ENCODE data around the gene PRDM1.

PRDM1 gene

GRCh38 chr6:106056746-106057390 lies 29.3 kb upstream of the PRDM1 start:
- Mint-ChIP-seq H3K4me1 (no peaks in the 10 kb centered on the region), H3K4me3 (no peak overlapping the region), H3K27ac (no peak overlapping the region), H3K27me3 (peaks cover 0 to 7% of the 10 kb centered on the region in 2 donors), H3K36me3 (no peaks in the 10 kb centered on the region), H3K9me3 (no peaks in the 10 kb centered on the region)
- no peak for DNase-seq
- ATAC-seq (replicated peaks), result no peak

- Mint-ChIP-seq H3K27ac (no peak overlapping the region), H3K9me3 (no peaks in the 10 kb centered on the region), H3K36me3 (no peaks in the 10 kb centered on the region), H3K4me3 (no peak overlapping the region), H3K4me1 (no peaks in the 10 kb centered on the region), H3K27me3 (peaks cover 0 to 1% of the 10 kb centered on the region in 2 donors)
- ATAC-seq (replicated peaks) (no peak), DNase-seq (no peak)
Measured at GRCh38 chr6:106059331-106059730, 26.8 kb upstream of the PRDM1 start.

DNA sequence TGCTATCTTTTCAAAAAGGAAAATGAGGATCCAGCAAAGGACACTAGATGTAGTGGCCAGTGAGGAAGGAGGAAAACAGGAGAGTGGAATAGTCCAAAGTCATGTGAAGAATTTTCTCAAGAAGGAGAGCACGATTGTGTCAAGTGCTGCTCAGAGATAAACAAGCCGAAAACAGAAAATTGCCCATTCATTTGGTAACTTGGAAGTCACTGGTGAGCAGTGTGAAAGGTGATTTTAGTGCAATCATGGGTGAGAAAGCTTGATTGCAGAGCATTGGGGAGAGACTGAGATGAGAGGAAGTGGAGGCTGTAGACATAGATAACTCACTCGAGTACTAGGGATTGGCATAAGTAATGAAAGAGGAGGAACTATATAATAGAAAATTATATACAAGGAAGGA lies 26.0 kb upstream of the PRDM1 start:
- DNase-seq (no peak), ATAC-seq (replicated peaks) (no peak)
- Mint-ChIP-seq H3K4me3 (no peak overlapping the region), H3K27ac (no peak overlapping the region), H3K27me3 (no peaks in the 10 kb centered on the region), H3K36me3 (no peaks in the 10 kb centered on the region), H3K4me1 (no peaks in the 10 kb centered on the region), H3K9me3 (no peaks in the 10 kb centered on the region)

GRCh38 chr6:106063448-106063850 lies 22.7 kb upstream of the PRDM1 start:
- ATAC-seq (replicated peaks) (no peak), DNase-seq (no peak)
- Mint-ChIP-seq H3K27me3 (peaks cover 3% of the 10 kb centered on the region in 2 donors), H3K4me3 (no peak overlapping the region), H3K27ac (no peak overlapping the region), H3K9me3 (no peaks in the 10 kb centered on the region), H3K36me3 (no peaks in the 10 kb centered on the region), H3K4me1 (no peaks in the 10 kb centered on the region)

GRCh38 chr6:106064142-106064541 lies 22.0 kb upstream of the PRDM1 start:
- no peak for ATAC-seq (replicated peaks)
- no peak for DNase-seq
- H3K4me1 Mint-ChIP-seq, result no peaks in the 10 kb centered on the region
- no peak overlapping the region for H3K4me3 Mint-ChIP-seq
- no peaks in the 10 kb centered on the region for H3K36me3 Mint-ChIP-seq
- peaks cover 5% of the 10 kb centered on the region in 2 donors for H3K27me3 Mint-ChIP-seq
- H3K27ac Mint-ChIP-seq, result no peak overlapping the region
- no peaks in the 10 kb centered on the region for H3K9me3 Mint-ChIP-seq

- Mint-ChIP-seq H3K36me3 (no peaks in the 10 kb centered on the region), H3K9me3 (no peaks in the 10 kb centered on the region), H3K27ac (no peak overlapping the region), H3K4me3 (no peak overlapping the region), H3K4me1 (no peaks in the 10 kb centered on the region), H3K27me3 (peaks cover 5% of the 10 kb centered on the region in 2 donors)
- ATAC-seq (replicated peaks) (no peak), DNase-seq (no peak)
Measured at GRCh38 chr6:106064756-106065155, 21.4 kb upstream of the PRDM1 start.

DNA sequence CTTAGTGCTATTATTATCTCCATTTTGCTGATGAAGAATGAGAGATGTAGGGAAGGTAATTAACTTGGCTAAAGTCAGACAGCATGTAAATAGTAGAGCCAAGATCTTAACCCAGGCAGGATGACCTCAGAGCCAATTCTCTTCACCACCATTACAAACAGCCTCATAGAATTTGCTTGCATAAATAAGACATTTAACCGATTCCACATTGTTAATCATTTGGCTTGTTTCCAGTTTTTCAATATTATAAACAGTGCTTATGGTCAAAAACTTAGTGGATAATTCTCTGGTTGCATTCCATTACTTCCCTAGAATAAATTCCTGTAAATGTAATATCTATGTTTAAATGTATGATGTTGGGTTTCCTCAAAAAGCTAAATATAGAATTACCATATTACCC lies 19.1 kb upstream of the PRDM1 start:
- Mint-ChIP-seq H3K9me3 (no peaks in the 10 kb centered on the region), H3K4me3 (no peak overlapping the region), H3K27ac (no peak overlapping the region), H3K4me1 (no peaks in the 10 kb centered on the region), H3K36me3 (no peaks in the 10 kb centered on the region), H3K27me3 (peaks cover 5% of the 10 kb centered on the region in 2 donors)
- ATAC-seq (replicated peaks), result no peak
- no peak for DNase-seq

GRCh38 chr6:106069478-106069877 lies 16.7 kb upstream of the PRDM1 start:
- DNase-seq (no peak), ATAC-seq (replicated peaks) (no peak)
- peaks cover 5% of the 10 kb centered on the region in 2 donors for H3K27me3 Mint-ChIP-seq
- H3K36me3 Mint-ChIP-seq, result no peaks in the 10 kb centered on the region
- H3K4me1 Mint-ChIP-seq, result no peaks in the 10 kb centered on the region
- H3K9me3 Mint-ChIP-seq, result no peaks in the 10 kb centered on the region
- H3K27ac Mint-ChIP-seq, result no peak overlapping the region
- no peak overlapping the region for H3K4me3 Mint-ChIP-seq

DNA sequence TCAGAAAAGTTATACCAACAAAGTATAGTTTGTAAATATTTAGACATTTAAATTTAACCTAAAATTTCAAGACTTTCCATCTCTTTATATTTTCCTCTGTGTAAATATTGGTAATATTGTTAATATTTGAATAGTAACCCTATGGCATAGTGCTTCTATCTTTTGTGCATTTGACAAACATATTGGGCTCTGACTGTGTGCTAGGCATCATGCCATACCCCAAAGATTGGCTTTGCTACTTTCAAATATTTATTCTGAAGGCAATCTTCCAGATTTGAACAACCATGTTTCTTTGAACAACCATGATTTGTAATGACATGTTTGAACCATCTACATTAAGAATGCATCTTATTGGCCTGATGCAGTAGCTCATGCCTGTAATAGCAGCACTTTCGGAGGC lies 15.5 kb upstream of the PRDM1 start:
- H3K4me1 Mint-ChIP-seq, result no peaks in the 10 kb centered on the region
- DNase-seq (no peak), ATAC-seq (replicated peaks) (no peak)
- no peak overlapping the region for H3K27ac Mint-ChIP-seq
- no peak overlapping the region for H3K4me3 Mint-ChIP-seq
- H3K27me3 Mint-ChIP-seq, result peaks cover 5% of the 10 kb centered on the region in 2 donors
- H3K36me3 Mint-ChIP-seq, result no peaks in the 10 kb centered on the region
- H3K9me3 Mint-ChIP-seq, result no peaks in the 10 kb centered on the region

GRCh38 chr6:106072501-106073090 lies 13.5 kb upstream of the PRDM1 start:
- peaks cover 5% of the 10 kb centered on the region in 2 donors for H3K27me3 Mint-ChIP-seq
- H3K4me1 Mint-ChIP-seq, result no peaks in the 10 kb centered on the region
- DNase-seq, result no peak
- H3K27ac Mint-ChIP-seq, result no peak overlapping the region
- no peaks in the 10 kb centered on the region for H3K36me3 Mint-ChIP-seq
- H3K9me3 Mint-ChIP-seq, result no peaks in the 10 kb centered on the region
- no peak overlapping the region for H3K4me3 Mint-ChIP-seq
- ATAC-seq (replicated peaks), result peak in 1 of 2 donors; percentile 52

- Mint-ChIP-seq H3K36me3 (no peaks in the 10 kb centered on the region), H3K27me3 (no peaks in the 10 kb centered on the region), H3K27ac (no peak overlapping the region), H3K4me1 (no peaks in the 10 kb centered on the region), H3K9me3 (no peaks in the 10 kb centered on the region), H3K4me3 (no peak overlapping the region)
- ATAC-seq (replicated peaks), result no peak
- no peak for DNase-seq
Measured at GRCh38 chr6:106074146-106074545, 12.0 kb upstream of the PRDM1 start.

GRCh38 chr6:106076139-106076538 lies 10.0 kb upstream of the PRDM1 start:
- Mint-ChIP-seq H3K9me3 (no peaks in the 10 kb centered on the region), H3K27me3 (peaks cover 0 to 2% of the 10 kb centered on the region in 2 donors), H3K4me1 (no peaks in the 10 kb centered on the region), H3K36me3 (no peaks in the 10 kb centered on the region), H3K27ac (no peak overlapping the region), H3K4me3 (no peak overlapping the region)
- ATAC-seq (replicated peaks) (no peak), DNase-seq (no peak)

DNA sequence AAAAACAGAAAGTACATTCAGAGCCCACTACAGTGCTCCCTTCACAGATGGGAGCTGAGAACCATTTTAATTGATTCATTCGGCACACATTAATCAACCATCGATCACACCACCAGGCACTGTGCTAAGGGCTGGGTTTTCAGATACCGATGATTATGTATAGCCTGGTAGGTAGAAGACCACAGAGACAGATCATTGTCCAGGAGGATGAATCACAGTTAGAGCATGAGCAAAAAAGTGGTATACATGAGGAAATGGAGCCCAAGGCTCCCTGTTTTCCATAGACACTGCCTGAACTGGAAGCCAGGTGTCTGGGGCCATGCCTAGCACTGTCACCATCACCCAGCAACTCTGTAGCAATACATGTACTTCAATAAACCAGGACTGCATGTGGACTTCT lies 9.0 kb upstream of the PRDM1 start:
- Mint-ChIP-seq H3K4me3 (no peak overlapping the region), H3K27me3 (peaks cover 5 to 9% of the 10 kb centered on the region in 2 donors), H3K36me3 (no peaks in the 10 kb centered on the region), H3K27ac (no peak overlapping the region), H3K4me1 (no peaks in the 10 kb centered on the region), H3K9me3 (no peaks in the 10 kb centered on the region)
- ATAC-seq (replicated peaks) (no peak), DNase-seq (no peak)

- Mint-ChIP-seq H3K36me3 (no peaks in the 10 kb centered on the region), H3K9me3 (no peaks in the 10 kb centered on the region), H3K4me1 (peaks cover 0 to under 1% of the 10 kb centered on the region in 2 donors), H3K27ac (no peak overlapping the region), H3K27me3 (peaks cover 5 to 9% of the 10 kb centered on the region in 2 donors), H3K4me3 (no peak overlapping the region)
- ATAC-seq (replicated peaks), result no peak
- no peak for DNase-seq
Measured at GRCh38 chr6:106077881-106078280, 8.3 kb upstream of the PRDM1 start.

DNA sequence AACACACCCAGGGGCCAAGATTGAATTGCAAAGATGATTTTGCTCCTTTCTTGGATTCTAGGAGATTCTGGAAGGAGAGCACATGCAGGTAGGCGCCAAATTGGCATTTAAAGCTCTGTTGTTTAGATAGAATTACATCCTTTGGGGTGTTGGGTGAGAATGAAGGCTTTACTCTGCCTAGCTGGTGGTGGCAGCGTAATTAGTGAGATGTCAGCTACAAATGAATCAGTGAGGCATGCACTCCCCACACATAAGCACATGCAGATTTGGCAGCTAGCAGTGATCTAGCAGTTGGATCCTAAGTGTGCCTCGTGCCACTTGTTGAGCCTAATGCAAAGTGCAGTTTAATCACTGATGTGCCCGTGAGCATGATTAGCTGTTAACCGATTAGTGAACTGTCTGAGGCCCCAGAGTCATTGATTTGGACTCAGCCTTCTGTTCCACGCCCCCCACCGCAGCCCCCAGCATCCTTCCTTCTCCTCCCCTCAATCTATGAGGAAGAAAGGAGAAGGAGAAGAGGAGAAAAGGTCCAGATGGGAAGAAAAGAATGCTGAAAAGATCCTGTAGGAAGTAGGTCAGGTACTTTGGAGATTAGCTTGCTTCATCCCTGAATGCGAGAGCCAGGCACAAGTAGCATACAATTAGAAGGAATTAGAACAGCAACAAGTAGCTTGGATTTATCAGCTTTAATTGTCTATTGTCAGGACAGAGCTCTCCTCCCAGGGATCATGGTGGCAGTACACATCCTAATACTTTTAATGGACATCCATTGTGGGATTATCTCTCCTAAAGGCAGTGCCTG lies 6.0 kb upstream of the PRDM1 start:
- DNase-seq, result no peak
- Mint-ChIP-seq H3K27me3 (peaks cover 5 to 9% of the 10 kb centered on the region in 2 donors), H3K4me1 (peaks cover 18% of the 10 kb centered on the region in 2 donors), H3K36me3 (no peaks in the 10 kb centered on the region), H3K9me3 (no peaks in the 10 kb centered on the region), H3K4me3 (no peak overlapping the region), H3K27ac (no peak overlapping the region)
- no peak for ATAC-seq (replicated peaks)
